Tongue (tissue), 2 donors: Measurements from ENCODE around the gene PRKAB1. TPM values are rescaled to one million over a fixed set of nuclear protein-coding genes. Genes with fewer than 3 reads are reported as not detected.
"Not testable (repeated sequence)": the region's sequence is repeated elsewhere in the genome, so short reads cannot be mapped to it uniquely, and the experiment has no call there.

Experiments used
- DNase-seq: peaks from one replicate; pipeline ENCODE4 v3.0.0-alpha.2; 2015
- total RNA-seq: library from RNA; depleted of rRNA; stranded (reverse); fragments of >200 nt; gene quantifications from one replicate; pipeline ENCODE4 v1.2.3, GENCODE V29; 2014

PRKAB1 gene
- total RNA-seq, 1 donor from 2014 or later: 41.1 TPM

DNA sequence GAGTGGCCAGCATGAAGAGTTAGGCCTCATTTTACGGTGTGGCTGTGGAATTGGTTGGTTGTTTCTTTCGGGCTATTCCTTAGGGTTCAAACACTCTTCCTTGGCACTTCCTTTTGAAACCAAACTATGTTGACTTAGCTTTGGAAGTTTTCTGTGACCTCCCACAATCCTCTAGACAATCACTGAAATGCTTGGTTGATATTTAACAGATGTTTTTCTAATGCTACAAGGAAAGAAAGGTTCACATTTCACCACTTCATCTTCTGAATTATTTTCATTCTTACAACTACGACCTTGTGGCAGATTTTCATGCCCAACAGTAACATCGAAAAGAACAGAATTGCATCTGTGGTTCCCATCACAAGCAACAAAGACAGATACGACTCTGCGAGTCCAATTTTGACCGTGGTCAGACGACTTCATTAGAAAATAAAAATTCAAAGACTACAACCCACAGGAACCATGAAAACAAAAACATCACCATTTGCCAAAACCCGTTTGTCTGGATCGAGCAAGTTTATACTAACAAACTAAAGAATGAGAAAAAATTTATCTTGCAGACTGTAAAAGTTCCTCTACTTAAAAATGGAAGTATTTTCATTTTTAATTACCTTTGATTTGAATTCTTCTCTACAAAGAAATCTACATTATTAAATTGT is 16.9 kb downstream of the PRKAB1 start:
- DNase-seq: peak; percentile 44

GRCh38 chr12:119685375-119685774 is 17.4 kb downstream of the PRKAB1 start:
- no peak for DNase-seq

DNA sequence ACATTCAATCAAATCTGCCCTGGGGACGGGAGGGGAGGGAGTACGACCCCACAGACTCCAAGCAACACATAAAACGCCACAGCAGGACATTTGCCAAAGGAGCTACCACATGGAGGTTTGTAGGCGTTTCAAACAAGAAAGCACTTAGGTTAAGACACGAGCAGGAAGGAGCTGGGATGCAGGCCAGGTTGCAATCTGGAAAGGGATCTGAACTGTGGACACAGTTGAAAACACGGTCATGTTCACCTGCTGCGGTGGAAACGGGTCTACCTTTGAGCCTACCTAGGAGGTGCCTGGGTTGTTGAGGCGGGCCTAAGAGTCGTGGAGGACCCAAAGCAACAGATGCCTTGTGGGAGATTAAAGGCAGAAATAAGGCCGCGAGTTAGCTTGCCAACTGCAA is 18.4 kb downstream of the PRKAB1 start:
- no peak for DNase-seq

GRCh38 chr12:119686776-119687175 is 18.8 kb downstream of the PRKAB1 start:
- no peak for DNase-seq

GRCh38 chr12:119687406-119687805 is 19.5 kb downstream of the PRKAB1 start:
- no peak for DNase-seq

DNA sequence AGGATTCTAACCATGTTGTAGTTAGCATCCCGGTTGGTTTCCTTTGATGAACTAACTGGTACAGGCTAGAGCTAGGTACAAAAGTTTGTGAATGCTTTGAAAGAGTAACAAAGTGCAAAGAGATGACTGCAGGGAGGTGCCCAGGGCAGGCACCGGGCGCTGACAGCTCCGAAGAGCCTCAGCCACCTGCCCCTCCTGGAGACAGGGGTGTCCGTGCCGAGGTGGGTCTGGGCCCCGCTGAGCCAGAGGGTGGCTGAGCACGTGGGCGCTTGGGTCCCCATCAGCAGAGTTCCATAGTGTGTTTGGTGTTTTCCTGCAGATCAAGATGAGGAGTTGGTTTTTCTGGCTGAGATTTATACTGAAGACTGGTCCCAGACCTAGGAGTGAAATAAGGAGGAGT is 19.9 kb downstream of the PRKAB1 start:
- no peak for DNase-seq

DNA sequence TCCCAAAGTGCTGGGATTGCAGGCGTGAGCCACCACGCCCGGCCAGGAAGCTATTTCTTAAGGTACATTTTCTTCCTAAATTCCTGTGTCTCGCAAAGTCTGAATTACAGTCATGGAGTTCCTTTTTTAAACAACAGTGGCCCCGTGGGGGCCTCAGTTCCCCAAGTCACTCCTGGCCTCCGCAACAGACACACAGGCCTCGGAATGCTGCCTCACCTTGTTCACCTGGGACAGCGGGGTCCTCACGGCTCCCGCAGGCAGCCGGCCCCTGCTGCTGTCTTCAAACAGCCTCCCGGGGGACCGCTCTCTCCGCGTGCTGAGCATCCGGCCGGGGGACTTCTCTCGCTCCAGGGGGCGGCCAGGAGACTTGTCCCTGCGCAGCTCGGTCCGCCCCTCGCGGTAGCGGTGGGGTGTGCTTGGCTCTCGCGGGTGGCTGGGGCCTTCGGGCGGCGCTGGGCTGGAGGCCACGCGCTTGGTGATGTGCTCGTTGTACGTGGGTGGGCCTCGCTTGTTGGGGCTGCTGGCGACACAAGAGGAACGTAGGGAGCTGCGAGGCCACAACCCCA is 22.1 kb downstream of the PRKAB1 start:
- no peak for DNase-seq

DNA sequence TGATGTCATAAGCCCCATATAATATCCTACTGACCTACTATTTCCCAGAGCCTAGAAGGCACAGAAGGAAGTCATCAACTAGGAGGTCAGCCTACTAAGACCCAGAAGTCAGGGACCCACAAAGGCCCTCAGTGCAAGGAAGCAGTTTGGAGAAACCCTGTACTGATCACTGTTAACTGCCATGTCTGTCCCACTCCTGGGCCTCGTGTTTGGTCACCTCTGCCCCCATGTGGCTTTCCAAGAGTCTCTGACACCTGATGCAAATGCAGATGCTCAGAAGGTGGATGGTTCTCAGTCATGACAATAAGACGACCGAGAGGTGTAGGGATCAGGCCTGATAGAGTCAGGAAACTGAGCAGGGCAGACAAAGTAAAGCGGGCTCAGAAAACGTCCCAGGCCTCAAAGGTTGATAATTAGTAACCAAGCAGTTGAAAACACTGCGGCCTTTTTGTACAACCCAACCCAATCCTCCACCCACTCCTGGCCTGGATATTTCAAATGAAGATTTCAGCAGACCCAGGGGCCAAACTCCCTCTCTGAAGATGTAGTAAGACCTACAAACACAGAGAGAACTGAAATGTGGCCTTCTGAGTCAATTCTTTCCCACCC is 23.4 kb downstream of the PRKAB1 start:
- no peak for DNase-seq

GRCh38 chr12:119692410-119692809 is 24.5 kb downstream of the PRKAB1 start:
- peak; percentile 82 for DNase-seq

DNA sequence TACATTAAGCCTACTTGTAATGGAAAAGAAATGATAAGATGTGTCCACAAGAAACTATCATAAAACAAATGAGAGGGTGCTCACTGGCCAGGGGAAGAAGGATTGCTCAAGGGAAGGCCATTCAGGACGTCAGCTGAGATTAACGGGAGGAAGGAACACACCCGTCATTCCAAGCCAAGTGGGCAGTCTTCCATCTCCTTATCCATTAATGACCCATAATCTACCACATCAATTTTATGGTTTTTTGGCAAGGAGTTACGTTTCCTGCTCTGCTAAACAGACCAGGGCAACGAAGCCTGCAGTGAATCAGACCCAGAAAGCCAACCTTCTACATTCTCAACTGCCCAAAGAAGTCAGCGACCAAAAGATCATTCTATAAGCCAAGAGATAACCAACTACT is 25.1 kb downstream of the PRKAB1 start:
- DNase-seq: peak; percentile 84

DNA sequence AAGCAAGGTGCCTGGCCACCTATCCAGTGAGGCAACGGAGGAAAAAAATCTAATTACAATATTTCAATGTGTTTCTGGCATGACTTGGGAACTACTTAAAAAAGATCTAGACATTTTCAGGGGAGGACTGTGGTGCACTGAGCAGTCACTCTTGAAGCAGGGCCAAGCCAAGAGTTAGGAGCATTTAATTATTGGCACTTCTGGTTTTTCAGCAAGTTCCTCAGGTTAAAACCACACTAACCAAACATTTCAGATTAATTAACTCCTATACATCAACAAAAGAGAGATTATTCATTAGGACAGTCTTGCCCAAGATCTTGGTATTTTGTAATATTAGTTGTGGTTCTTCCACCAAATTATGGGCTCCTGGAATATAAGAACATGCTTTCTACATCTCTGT is 25.6 kb downstream of the PRKAB1 start:
- no peak for DNase-seq

GRCh38 chr12:119694111-119694510 is 26.2 kb downstream of the PRKAB1 start:
- no peak for DNase-seq

- no peak for DNase-seq
Observed at GRCh38 chr12:119695034-119695433, 27.1 kb downstream of the PRKAB1 start.

GRCh38 chr12:119696943-119697342 is 29.0 kb downstream of the PRKAB1 start:
- DNase-seq: no peak

GRCh38 chr12:119699199-119699760 is 31.3 kb downstream of the PRKAB1 start:
- DNase-seq: no peak

GRCh38 chr12:119700078-119700477 is 32.1 kb downstream of the PRKAB1 start:
- DNase-seq: no peak

DNA sequence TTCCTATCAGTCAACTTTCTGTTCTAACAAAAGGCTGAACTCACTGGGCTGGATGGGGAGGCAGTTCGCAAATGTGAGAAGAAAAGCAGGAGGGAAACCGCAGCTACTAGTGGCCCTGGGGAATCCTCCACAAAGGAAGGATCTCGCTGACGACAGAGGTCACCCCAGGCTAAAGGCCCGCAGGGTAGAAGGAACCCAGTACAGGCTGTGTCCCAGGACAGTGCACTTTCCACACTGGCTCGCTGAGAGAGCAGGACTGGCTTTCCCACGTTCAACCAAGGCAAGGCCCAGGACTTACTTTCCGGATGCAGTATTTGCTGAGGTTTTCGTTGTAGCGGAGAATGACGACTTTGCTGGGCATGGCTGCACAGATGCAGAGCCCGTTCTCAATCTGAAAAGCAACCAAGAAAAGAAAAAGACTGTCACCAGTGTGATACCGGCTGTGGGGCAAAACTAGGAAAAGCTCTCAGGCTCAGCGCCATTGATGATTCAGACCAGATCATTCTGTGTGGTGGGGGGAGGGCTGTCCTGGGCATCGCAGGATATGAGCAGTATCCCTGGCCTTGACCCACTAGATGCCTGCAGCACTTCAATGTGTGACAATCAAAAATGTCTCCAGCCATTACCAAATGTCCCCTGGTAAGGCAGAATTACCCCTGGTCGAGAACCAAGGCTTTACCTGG is 36.3 kb downstream of the PRKAB1 start:
- DNase-seq: no peak

GRCh38 chr12:119705182-119705581 is 37.2 kb downstream of the PRKAB1 start:
- peak; percentile 54 for DNase-seq

DNA sequence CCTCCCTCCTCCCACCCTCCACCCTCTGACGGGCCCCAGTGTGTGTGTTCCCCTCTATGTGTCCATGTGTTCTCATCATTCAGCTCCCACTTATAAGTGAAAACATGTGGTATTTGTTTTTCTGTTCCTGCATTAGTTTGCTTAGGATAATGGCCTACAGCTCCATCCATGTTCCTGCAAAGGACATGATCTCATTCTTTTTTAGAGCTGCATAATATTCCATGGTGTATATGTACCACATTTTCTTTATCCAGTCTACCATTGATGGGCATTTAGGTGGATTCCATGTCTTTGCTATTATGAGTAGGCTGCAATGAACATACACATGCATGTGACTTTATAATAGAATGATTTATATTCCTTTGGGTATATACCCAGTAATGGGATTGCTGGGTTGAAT is 38.5 kb downstream of the PRKAB1 start:
- not testable (repeated sequence) for DNase-seq

DNA sequence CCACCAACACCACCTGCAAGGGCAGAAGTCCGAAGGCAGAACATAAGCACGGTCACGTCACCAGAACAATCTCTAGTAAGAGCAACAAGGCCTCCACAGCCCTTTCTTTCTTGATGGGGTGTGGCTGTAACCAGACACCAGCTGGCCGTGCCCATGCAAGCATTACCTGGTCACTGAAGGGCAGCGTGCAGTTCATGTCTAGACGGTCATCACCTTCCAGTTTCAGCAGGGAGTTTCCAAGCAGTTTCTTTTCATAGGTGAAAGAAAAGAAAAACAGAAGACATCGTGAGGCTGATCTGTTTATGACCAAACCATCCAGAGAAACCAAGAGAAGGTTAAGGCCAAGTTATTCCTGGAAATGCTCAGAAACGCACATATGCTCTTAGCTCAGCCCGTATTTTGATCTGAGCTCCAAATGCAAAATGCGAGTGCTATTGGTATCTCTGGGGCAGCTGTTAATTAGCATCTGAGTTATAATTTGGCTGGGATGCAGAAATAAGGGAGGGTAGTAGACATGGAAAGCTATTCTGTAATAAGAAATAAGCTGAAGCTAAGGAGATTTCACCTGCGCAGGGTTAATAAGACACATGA is 42.5 kb downstream of the PRKAB1 start:
- DNase-seq: no peak

- DNase-seq: peak; percentile 44
Observed at GRCh38 chr12:119710965-119711551, 43.1 kb downstream of the PRKAB1 start.

- DNase-seq: no peak
Observed at GRCh38 chr12:119711693-119712092, 43.8 kb downstream of the PRKAB1 start.
